H1 (cell line): ENCODE measurements around the gene CDKN1A. TPM values are rescaled to one million over a fixed set of nuclear protein-coding genes. Genes with fewer than 3 reads are reported as not detected.

Experiments
- CTCF ChIA-PET: fragments of 300-600 bp; sonication (Branson Sonifier 250); formaldehyde crosslinking; loops from one replicate; lab custom pipeline; 2021; ENCODE audit not compliant: partially characterized antibody; lab: Charles Lee
- POLR2A ChIA-PET: fragments of 300-600 bp; sonication (Branson Sonifier 250); formaldehyde crosslinking; loops from one replicate; lab custom pipeline; 2021; ENCODE audit warnings: inconsistent platforms; ENCODE audit not compliant: partially characterized antibody; lab: Charles Lee
- DNase-seq, 2 experiments: peaks; one replicate each; pipeline versions ENCODE4 v3.0.0 to v3.0.0-alpha.2; 2010 to 2022; ENCODE audit warnings: low spot score in 2 of 2, low read depth in 1 of 2, mixed read lengths in 1 of 2
- FAIRE-seq: peaks from 2 replicates; lab custom pipeline; 2011; peaks lifted over from hg19 to GRCh38; lab: Jason Lieb, UNC
- H2AFZ ChIP-seq: 2 replicates; pipeline ENCODE4 v1.8.1; 2012; ENCODE audit warnings: low read length, inconsistent platforms
- H2AK5ac ChIP-seq: 2 replicates; pipeline ENCODE4 v1.6.1; 2013; ENCODE audit warnings: low read depth, low read length
- H2BK120ac ChIP-seq: replicated peaks from 2 replicates; pipeline ENCODE3; 2013; ENCODE audit warnings: low read depth, low read length, inconsistent platforms
- H2BK12ac ChIP-seq: 2 replicates; pipeline ENCODE4 v1.6.1; 2013; ENCODE audit warnings: low read depth, low read length
- H2BK15ac ChIP-seq: 2 replicates; pipeline ENCODE4 v1.6.1; 2013; ENCODE audit warnings: low read length
- H2BK20ac ChIP-seq: 2 replicates; pipeline ENCODE4 v1.6.1; 2013; ENCODE audit warnings: low read length
- H2BK5ac ChIP-seq: 2 replicates; pipeline ENCODE4 v1.6.1; 2013; ENCODE audit warnings: low read depth, low read length
- H3K14ac ChIP-seq: 2 replicates; pipeline ENCODE4 v1.6.1; 2013; ENCODE audit warnings: inconsistent platforms; ENCODE audit not compliant: insufficient read length
- H3K18ac ChIP-seq: 2 replicates; pipeline ENCODE4 v1.6.1; 2013; ENCODE audit warnings: low read length; ENCODE audit errors: extremely low read depth
- H3K23ac ChIP-seq: 2 replicates; pipeline ENCODE4 v1.6.1; 2013; ENCODE audit warnings: inconsistent platforms; ENCODE audit not compliant: insufficient read length
- H3K23me2 ChIP-seq: 2 replicates; pipeline ENCODE4 v1.6.1; 2013; ENCODE audit warnings: low read depth, low read length
- H3K27ac ChIP-seq: 2 replicates; pipeline ENCODE4 v1.6.1; 2011; ENCODE audit warnings: low read depth, low read length, inconsistent platforms
- H3K27me3 ChIP-seq, 4 experiments: replicated peaks in 1 of 4; 1 replicate in 1 of 4; 2 replicates in 3 of 4; pipeline versions ENCODE4 v1.6.1 to v1.8.1; 2011 to 2013; ENCODE audit warnings: low read length in 3 of 4, mild to moderate bottlenecking in 3 of 4, inconsistent platforms in 2 of 4, mixed read lengths in 2 of 4, moderate library complexity in 1 of 4; ENCODE audit not compliant: control insufficient read depth in 3 of 4, insufficient read depth in 3 of 4; ENCODE audit errors: extremely low read depth in 1 of 4
- H3K36me3 ChIP-seq, 4 experiments: 2 replicates each; pipeline versions ENCODE4 v1.6.1 to v1.8.1; 2011 to 2013; ENCODE audit warnings: mild to moderate bottlenecking in 4 of 4, low read length in 3 of 4, moderate library complexity in 2 of 4, control low read depth in 1 of 4, inconsistent platforms in 1 of 4; ENCODE audit not compliant: insufficient read depth in 4 of 4, control insufficient read depth in 2 of 4
- H3K4ac ChIP-seq: replicated peaks from 2 replicates; pipeline ENCODE3; 2013; ENCODE audit warnings: low read length, low read depth, mixed read lengths, inconsistent platforms; ENCODE audit not compliant: insufficient read length
- H3K4me1 ChIP-seq, 4 experiments: replicated peaks in 1 of 4; 1 replicate in 1 of 4; 2 replicates in 3 of 4; pipeline versions ENCODE4 v1.6.1 to v1.8.1; 2011 to 2013; ENCODE audit warnings: low read length in 3 of 4, inconsistent platforms in 2 of 4, mixed read lengths in 1 of 4; ENCODE audit not compliant: insufficient read depth in 4 of 4, control insufficient read depth in 3 of 4
- H3K4me2 ChIP-seq, 2 experiments: 2 replicates each; pipeline versions ENCODE4 v1.6.1 to v1.8.1; 2011 to 2013; ENCODE audit warnings: low read depth in 2 of 2, low read length in 2 of 2, control low read depth in 1 of 2, inconsistent platforms in 1 of 2, mild to moderate bottlenecking in 1 of 2; ENCODE audit not compliant: insufficient read depth in 1 of 2
- H3K4me3 ChIP-seq, 4 experiments: fragments of 200-600, 300-600 bp in 1 of 4; sonication (generic), shearing (Covaris generic), sonication (Bioruptor Twin) in 1 of 4; 2 replicates each; pipeline versions ENCODE4 v1.5.1 to v1.8.1; 2011 to 2016; ENCODE audit warnings: low read length in 4 of 4, low read depth in 3 of 4, control low read depth in 2 of 4, inconsistent platforms in 2 of 4, mild to moderate bottlenecking in 2 of 4, mixed read lengths in 1 of 4, moderate library complexity in 1 of 4; ENCODE audit not compliant: insufficient read depth in 2 of 4; ENCODE audit errors: extremely low read depth in 1 of 4
- H3K56ac ChIP-seq: replicated peaks from 2 replicates; pipeline ENCODE3; 2013; ENCODE audit warnings: low read depth, mild to moderate bottlenecking, mixed read lengths, low read length, inconsistent platforms; ENCODE audit not compliant: insufficient read length
- H3K79me1 ChIP-seq: 2 replicates; pipeline ENCODE4 v1.6.1; 2013; ENCODE audit warnings: low read depth, low read length, control low read depth
- H3K79me2 ChIP-seq, 2 experiments: 2 replicates each; pipeline versions ENCODE4 v1.6.1 to v1.8.1; 2012 to 2013; ENCODE audit warnings: low read length in 2 of 2, mild to moderate bottlenecking in 2 of 2, inconsistent platforms in 1 of 2; ENCODE audit not compliant: insufficient read depth in 2 of 2, control insufficient read depth in 1 of 2
- H3K9ac ChIP-seq, 4 experiments: replicated peaks in 1 of 4; 1 replicate in 1 of 4; 2 replicates in 3 of 4; pipeline versions ENCODE4 v1.6.1 to v1.8.1; 2011 to 2013; ENCODE audit warnings: low read depth in 3 of 4, low read length in 3 of 4, control low read depth in 2 of 4, mild to moderate bottlenecking in 2 of 4, moderate library complexity in 2 of 4, inconsistent platforms in 1 of 4; ENCODE audit errors: extremely low read depth in 1 of 4
- H3K9me3 ChIP-seq, 2 experiments: 2 replicates each; pipeline versions ENCODE4 v1.6.1 to v1.8.1; 2012 to 2013; ENCODE audit warnings: mild to moderate bottlenecking in 2 of 2, moderate library complexity in 2 of 2, control low read depth in 1 of 2, inconsistent platforms in 1 of 2, low read depth in 1 of 2, low read length in 1 of 2, mixed read lengths in 1 of 2; ENCODE audit not compliant: insufficient read depth in 2 of 2
- H4K20me1 ChIP-seq, 2 experiments: replicated peaks in 1 of 2; 2 replicates each; pipeline versions ENCODE3 to v1.8.1; 2011 to 2013; ENCODE audit warnings: inconsistent platforms in 2 of 2, low read length in 2 of 2, mild to moderate bottlenecking in 1 of 2; ENCODE audit not compliant: insufficient read depth in 2 of 2, control insufficient read depth in 1 of 2
- H4K5ac ChIP-seq: 2 replicates; pipeline ENCODE4 v1.6.1; 2013; ENCODE audit warnings: low read length, low read depth, mixed read lengths, inconsistent platforms; ENCODE audit not compliant: insufficient read length
- H4K8ac ChIP-seq: 2 replicates; pipeline ENCODE4 v1.8.0; 2013; ENCODE audit warnings: mild to moderate bottlenecking, moderate library complexity, low read length, inconsistent platforms; ENCODE audit not compliant: insufficient read depth; ENCODE audit errors: extremely low read depth
- H4K91ac ChIP-seq: replicated peaks from 2 replicates; pipeline ENCODE3; 2013; ENCODE audit warnings: low read length, mixed read lengths, inconsistent platforms; ENCODE audit not compliant: insufficient read length
- POLR2A ChIP-seq, 2 experiments: IDR thresholded peaks; 1 replicate in 1 of 2; 2 replicates in 1 of 2; pipeline ENCODE4 v1.6.1; 2011; ENCODE audit warnings: low read depth in 2 of 2, low read length in 2 of 2, mild to moderate bottlenecking in 2 of 2; ENCODE audit errors: control extremely low read depth in 1 of 2
- WGBS, 2 experiments: shearing (Covaris generic) in 1 of 2; methylation state at CpG; one replicate each; pipeline versions ENCODE4 v1.1.6 to v1.1.7; 2013 to 2015; ENCODE audit warnings: low lambda C conversion rate in 2 of 2, mixed read lengths in 2 of 2, inconsistent platforms in 1 of 2, low coverage in 1 of 2, missing lambda C conversion rate in 1 of 2; ENCODE audit not compliant: insufficient replicate concordance in 2 of 2, insufficient coverage in 1 of 2, insufficient read length in 1 of 2; ENCODE audit errors: extremely low coverage in 1 of 2, missing lambda C conversion rate in 1 of 2; 5-methylcytosine and 5-hydroxymethylcytosine counted together
- polyA plus RNA-seq, 7 experiments: library from polyadenylated mRNA; depleted of rRNA in 3 of 7; stranded (reverse) in 5 of 7; unstranded in 2 of 7; fragments of >200 nt in 5 of 7; fragments of 200-250 nt in 2 of 7; gene quantifications; 1 replicate in 5 of 7; 2 replicates in 1 of 7; 4 replicates in 1 of 7; pipeline versions ENCODE4 v1.2.1 to v1.2.3, GENCODE V29; 2011 to 2013; ENCODE audit warnings: missing spikeins in 2 of 7, mixed read lengths in 2 of 7
- total RNA-seq: library from RNA; stranded (reverse); fragmentation: NEBNext Ultra II Directional; extraction: Animal tissue kit (Norgen Biotek cat#: 25700); gene quantifications from 2 replicates; pipeline ENCODE4 v1.2.1, GENCODE V29; 2021

The CDKN1A gene
- total and polyA plus RNA-seq, 2 of the 8 experiments (the other 6 are each of a cell fraction or from before 2014, with no cell fraction given): 15.2 to 36.0 TPM

- Histone ChIP-seq H3K18ac (no peak overlapping the region), H3K14ac (no peak overlapping the region), H2AK5ac (no peak overlapping the region), H3K4me3 (no peak overlapping the region), H3K36me3 (peaks cover 4 to 30% (median 19%) of the 10 kb centered on the region in 4 experiments; a peak in 7 of 8 replicates), H2AFZ (no peak overlapping the region), H3K79me1 (0 out of 2 replicates have a peak, but pooled peaks cover 3% of the 10 kb centered on the region), H2BK20ac (no peak overlapping the region), H3K9me3 (no peaks in the 10 kb centered on the region), H3K23me2 (peaks cover 12% of the 10 kb centered on the region; the same call in 1 of the 2 replicates), H4K20me1 (peaks cover 4 to 29% of the 10 kb centered on the region in 2 experiments), H2BK120ac (no peak overlapping the region), H3K4me1 (peaks cover 0 to 11% (median 3%) of the 10 kb centered on the region in 4 experiments; a peak in 5 of 7 replicates), H4K8ac (no peak overlapping the region), H3K4ac (no peak overlapping the region), H3K23ac (no peak overlapping the region), H4K5ac (no peak overlapping the region), H3K79me2 (peaks cover 0 to 28% of the 10 kb centered on the region in 2 experiments; a peak in 2 of 4 replicates), H3K27ac (no peak overlapping the region), H3K4me2 (no peak overlapping the region), H3K9ac (no peak overlapping the region), H3K56ac (no peak overlapping the region), H2BK12ac (no peak overlapping the region), H2BK15ac (peak overlapping the region; percentile 83; the same call in 1 of the 2 replicates), H2BK5ac (no peak overlapping the region), H4K91ac (no peak overlapping the region), H3K27me3 (peaks cover 6 to 22% (median 18%) of the 10 kb centered on the region in 4 experiments)
- 92% methylated on average over 29 of the region's 29 CpGs; no CpG with 5 or more reads in 1 of the 2 experiments for WGBS, 2 experiments
- TF ChIP-seq POLR2A (IDR thresholded peaks at IDR 0.05; ENCODE audit: control extremely low read depth in 1 of 2, low read depth in 2 of 2, low read length in 2 of 2): no peak
- DNase-seq (no peak), FAIRE-seq (no peak)
- POLR2A ChIA-PET: interaction anchor here (0.5 to 1.3 kb wide), 3 partner anchors 9 to 115 kb away, joined by 3 to 4 read pairs (median 3); no protein-coding TSS in a partner anchor
- CTCF ChIA-PET: interaction anchor here (0.6 to 8.8 kb wide), 13 partner anchors 9 to 144 kb away, joined by 3 to 67 read pairs (median 4); partner anchors contain the start of gene RAB44
Measured at GRCh38 chr6:36683656-36684446, 5.3 kb downstream of the CDKN1A start.
